Cardiac muscle cell (in vitro differentiated cells and primary cell): ENCODE data around the gene DDX51. TPM values are rescaled to one million over a fixed set of nuclear protein-coding genes. Genes with fewer than 3 reads are reported as not detected.

Experiments used
- DNase-seq, 2 donors: peaks; one replicate each; pipeline versions ENCODE4 v3.0.0 to v3.0.0-alpha.2; 2010 to 2017; ENCODE audit warnings: low read depth in 1 of 2, low spot score in 1 of 2
- H3K27ac ChIP-seq: fragments of 200-600 bp; sonication (generic); 2 replicates; pipeline ENCODE4 v1.5.1; 2016
- H3K27me3 ChIP-seq: fragments of 200-600 bp; sonication (generic); 2 replicates; pipeline ENCODE4 v1.6.0; 2016; ENCODE audit warnings: control low read depth
- H3K36me3 ChIP-seq: fragments of 200-600 bp; sonication (generic); 2 replicates; pipeline ENCODE4 v1.5.1; 2016; ENCODE audit warnings: control low read depth
- H3K4me1 ChIP-seq: fragments of 200-600 bp; sonication (generic); 2 replicates; pipeline ENCODE4 v1.8.1; 2017; ENCODE audit warnings: low read depth, mild to moderate bottlenecking, mixed run types
- H3K4me3 ChIP-seq: fragments of 200-600 bp; sonication (generic); 2 replicates; pipeline ENCODE4 v1.5.1; 2016; ENCODE audit warnings: mild to moderate bottlenecking
- H3K9me3 ChIP-seq: fragments of 200-600 bp; sonication (generic); 2 replicates; pipeline ENCODE4 v1.5.1; 2017; ENCODE audit warnings: low read depth, mild to moderate bottlenecking, control low read depth
- CTCF ChIP-seq: IDR thresholded peaks from 2 replicates; pipeline ENCODE4 v1.5.1; 2012; ENCODE audit warnings: low read depth, mild to moderate bottlenecking, low read length
- polyA plus RNA-seq: library from polyadenylated mRNA; unstranded; fragments of >200 nt; fragmentation: Nextera tagmentation; extraction: Ambion mirVana; gene quantifications from 2 replicates; pipeline ENCODE4 v1.2.1, GENCODE V29; 2016
- total RNA-seq: library from RNA; depleted of rRNA; stranded (reverse); fragments of >200 nt; gene quantifications from 2 replicates; pipeline ENCODE4 v1.2.3, GENCODE V29; 2016

The DDX51 gene
- total and polyA plus RNA-seq, 2 experiments from 2014 or later, result 15.6 to 22.9 TPM

- H3K27me3 ChIP-seq, result peaks cover 10% of the 10 kb centered on the region
- H3K9me3 ChIP-seq, result no peaks in the 10 kb centered on the region
- no peaks in the 10 kb centered on the region for H3K4me1 ChIP-seq
- no peak overlapping the region for H3K4me3 ChIP-seq
- DNase-seq, result no peak
- TF ChIP-seq CTCF, result no peak
- no peak overlapping the region for H3K27ac ChIP-seq
- H3K36me3 ChIP-seq, result no peaks in the 10 kb centered on the region
These were observed 15.5 kb upstream of the DDX51 start for GRCh38 chr12:132159555-132160003.

GRCh38 chr12:132158677-132159554 is 14.8 kb upstream of the DDX51 start:
- Histone ChIP-seq H3K9me3 (no peaks in the 10 kb centered on the region), H3K4me3 (no peak overlapping the region), H3K27me3 (peaks cover 10% of the 10 kb centered on the region), H3K27ac (no peak overlapping the region), H3K4me1 (no peaks in the 10 kb centered on the region), H3K36me3 (no peaks in the 10 kb centered on the region)
- TF ChIP-seq CTCF, result no peak
- no peak for DNase-seq

- TF ChIP-seq CTCF, result no peak
- H3K4me3 ChIP-seq, result no peak overlapping the region
- H3K27me3 ChIP-seq, result peaks cover 5% of the 10 kb centered on the region
- no peak for DNase-seq
- H3K27ac ChIP-seq, result no peak overlapping the region
- H3K4me1 ChIP-seq, result no peaks in the 10 kb centered on the region
- no peaks in the 10 kb centered on the region for H3K9me3 ChIP-seq
- no peaks in the 10 kb centered on the region for H3K36me3 ChIP-seq
These were observed 13.8 kb upstream of the DDX51 start for GRCh38 chr12:132157733-132158409.

- Histone ChIP-seq H3K9me3 (no peaks in the 10 kb centered on the region), H3K4me1 (no peaks in the 10 kb centered on the region), H3K27ac (no peak overlapping the region), H3K27me3 (no peaks in the 10 kb centered on the region), H3K36me3 (no peaks in the 10 kb centered on the region), H3K4me3 (no peak overlapping the region)
- no peak for DNase-seq
- no peak for TF ChIP-seq CTCF
These were observed 12.6 kb upstream of the DDX51 start for GRCh38 chr12:132156573-132157325.

GRCh38 chr12:132155771-132156572 is 11.9 kb upstream of the DDX51 start:
- Histone ChIP-seq H3K9me3 (no peaks in the 10 kb centered on the region), H3K36me3 (no peaks in the 10 kb centered on the region), H3K27me3 (no peaks in the 10 kb centered on the region), H3K4me1 (no peaks in the 10 kb centered on the region), H3K27ac (no peak overlapping the region), H3K4me3 (no peak overlapping the region)
- TF ChIP-seq CTCF, result no peak
- no peak for DNase-seq
